Cerebellar nuclear complex (tissue), 1 donor: Measurements from ENCODE around the gene ROCK2.

Source experiments
- DNase-seq, 2 experiments: peaks; one replicate each; lab custom pipeline; 2025; lab: John Stamatoyannopoulos, UW

The ROCK2 gene

GRCh38 chr2:11154016-11154922 is 190.2 kb downstream of the ROCK2 start:
- DNase-seq = no peak

GRCh38 chr2:11152591-11152990 is 191.8 kb downstream of the ROCK2 start:
- no peak for DNase-seq

- DNase-seq = no peak
Observed at GRCh38 chr2:11147263-11147662, 197.2 kb downstream of the ROCK2 start.

DNA sequence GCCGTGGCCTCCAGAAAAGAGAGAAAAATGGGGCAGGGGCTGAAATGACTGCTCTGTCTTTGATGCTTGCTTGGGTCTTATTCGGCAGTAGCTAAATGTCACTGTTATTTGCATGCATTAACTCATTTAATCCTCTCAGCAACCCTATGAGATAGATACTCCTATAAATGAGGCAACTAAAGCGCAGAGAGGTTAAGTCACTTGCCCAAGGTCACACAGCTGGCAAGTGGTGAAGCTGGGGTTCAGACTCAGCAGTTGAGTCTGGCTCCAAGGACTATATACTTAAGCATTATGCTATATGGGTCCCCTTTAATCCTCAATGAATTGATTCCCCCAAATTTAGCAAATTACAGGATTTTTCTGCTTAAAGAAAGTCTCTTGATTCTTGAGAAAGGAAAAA is 198.4 kb downstream of the ROCK2 start:
- no peak for DNase-seq

DNA sequence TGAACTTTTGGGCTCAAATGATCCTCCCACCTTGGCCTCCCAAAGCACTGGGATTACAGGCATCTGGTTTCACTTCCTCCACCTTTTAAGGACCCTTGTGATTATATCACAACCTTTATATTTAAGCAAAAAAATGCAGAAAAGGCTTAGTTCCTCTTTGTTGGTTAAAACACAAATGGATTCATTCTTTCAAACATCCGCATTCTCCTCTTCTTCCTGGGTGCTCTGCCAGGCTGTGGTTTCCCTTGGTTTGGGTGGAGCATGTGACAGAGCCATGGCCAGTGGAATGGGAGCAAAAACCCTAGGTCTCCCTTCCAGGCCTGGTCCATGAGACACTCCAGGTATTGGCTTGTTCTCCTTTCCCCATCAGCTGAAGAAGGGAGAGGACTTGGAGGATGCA is 199.1 kb downstream of the ROCK2 start:
- DNase-seq = no peak

GRCh38 chr2:11144738-11145079 is 199.7 kb downstream of the ROCK2 start:
- DNase-seq = no peak

- DNase-seq = no peak
Observed at GRCh38 chr2:11144077-11144737, 200.2 kb downstream of the ROCK2 start.

GRCh38 chr2:11142987-11143386 is 201.4 kb downstream of the ROCK2 start:
- DNase-seq = no peak

GRCh38 chr2:11142330-11142729 is 202.1 kb downstream of the ROCK2 start:
- DNase-seq = no peak

DNA sequence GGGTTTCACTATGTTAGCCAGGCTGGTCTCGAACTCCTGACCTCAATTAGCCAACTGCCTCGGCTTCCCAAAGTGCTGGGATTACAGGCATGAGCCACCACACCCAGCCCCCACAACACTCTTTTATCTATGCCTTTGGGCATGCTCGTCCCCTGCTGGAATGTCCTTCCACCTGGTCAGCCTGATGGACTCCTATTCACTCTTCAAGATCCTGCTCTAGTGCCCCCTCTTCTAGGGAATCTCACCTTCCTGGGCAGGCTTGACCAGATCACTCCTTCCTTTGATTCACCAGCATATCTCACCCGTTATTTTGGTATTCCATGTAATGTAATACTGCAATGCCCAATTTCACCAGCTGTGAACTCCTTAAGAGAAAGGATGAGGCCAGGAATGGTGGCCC is 203.1 kb downstream of the ROCK2 start:
- DNase-seq = no peak

DNA sequence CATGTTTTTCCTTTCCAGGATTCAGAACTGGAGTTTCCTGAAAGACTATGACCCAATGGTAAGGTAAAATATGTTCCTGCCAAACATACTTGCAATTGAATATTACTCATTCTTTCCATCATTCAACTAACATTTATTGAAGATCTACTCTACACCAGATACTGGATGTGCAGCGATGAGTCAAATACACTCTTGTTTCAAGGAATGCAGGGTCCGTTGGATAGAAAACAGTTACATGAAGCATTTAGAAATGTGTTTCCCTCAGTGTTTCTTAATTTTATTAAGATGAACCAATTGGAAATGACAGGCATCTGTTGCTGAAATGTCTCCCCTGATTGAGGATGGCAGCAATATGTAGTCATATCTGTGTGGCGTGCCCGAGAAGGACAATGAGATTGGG is 203.9 kb downstream of the ROCK2 start:
- no peak for DNase-seq

GRCh38 chr2:11134349-11134748 is 210.1 kb downstream of the ROCK2 start:
- DNase-seq = no peak

GRCh38 chr2:11133936-11134320 is 210.5 kb downstream of the ROCK2 start:
- no peak for DNase-seq

DNA sequence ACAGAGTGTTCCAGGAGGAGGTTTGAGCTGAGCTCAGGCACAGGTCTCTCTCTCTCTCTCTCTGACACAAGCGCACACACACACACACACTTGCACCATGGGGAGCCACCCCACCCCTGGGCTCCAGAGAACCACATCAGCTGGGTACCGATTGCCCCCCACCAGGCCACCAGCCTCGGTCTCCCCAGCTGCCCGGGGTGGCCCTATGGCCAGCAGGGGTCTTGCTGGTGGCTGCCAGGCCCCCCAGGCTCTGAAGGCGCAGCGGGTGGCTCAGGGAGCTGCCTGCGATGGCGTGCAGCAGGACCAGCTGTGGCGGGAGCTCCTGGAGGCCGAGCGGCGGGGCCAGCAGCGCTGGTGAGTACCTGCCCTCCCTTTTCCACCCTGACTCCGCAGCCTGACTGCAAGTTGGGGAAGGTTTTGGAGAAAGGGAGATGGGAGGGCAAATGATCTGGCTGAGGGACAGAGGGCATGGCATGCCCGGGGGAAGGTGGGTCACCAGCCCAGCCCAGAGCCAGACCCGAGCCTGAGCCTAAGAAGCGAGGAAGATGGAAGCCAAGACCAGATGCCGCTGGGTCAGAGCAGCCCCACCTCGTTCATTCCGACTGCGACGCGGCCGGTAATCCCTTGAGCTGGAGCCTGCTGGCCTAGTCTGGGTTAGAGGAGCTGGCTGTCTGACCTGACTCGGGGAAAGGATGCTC is 211.0 kb downstream of the ROCK2 start:
- DNase-seq = no peak

GRCh38 chr2:11132036-11132671 is 212.3 kb downstream of the ROCK2 start:
- no peak for DNase-seq

- no peak for DNase-seq
Observed at GRCh38 chr2:11131166-11131920, 213.1 kb downstream of the ROCK2 start.
